H1 (cell line): Measurements from ENCODE around the gene GSTA2. TPM values are rescaled to one million over a fixed set of nuclear protein-coding genes. Genes with fewer than 3 reads are reported as not detected.

Experiments used
- BCL11A ChIP-seq, 2 experiments: IDR thresholded peaks; one replicate each; pipeline ENCODE4 v1.6.1; 2011; ENCODE audit warnings: low read depth in 2 of 2, low read length in 2 of 2, mild to moderate bottlenecking in 2 of 2
- CTBP2 ChIP-seq: IDR thresholded peaks from 2 replicates; pipeline ENCODE4 v1.7.0; 2011; ENCODE audit warnings: borderline replicate concordance, mild to moderate bottlenecking, moderate library complexity, mixed read lengths, low read length; ENCODE audit not compliant: insufficient read depth, insufficient read length
- HDAC2 ChIP-seq, 2 experiments: fragments of 300-600 bp in 1 of 2; sonication (generic) in 1 of 2; IDR thresholded peaks; 2 replicates each; pipeline ENCODE4 v1.6.1; 2011 to 2012; ENCODE audit warnings: low read depth in 2 of 2, low read length in 2 of 2, mild to moderate bottlenecking in 2 of 2, moderate library complexity in 2 of 2, borderline replicate concordance in 1 of 2, inconsistent platforms in 1 of 2
- POLR2A ChIP-seq, 2 experiments: IDR thresholded peaks; 1 replicate in 1 of 2; 2 replicates in 1 of 2; pipeline ENCODE4 v1.6.1; 2011; ENCODE audit warnings: low read depth in 2 of 2, low read length in 2 of 2, mild to moderate bottlenecking in 2 of 2; ENCODE audit errors: control extremely low read depth in 1 of 2
- RAD21 ChIP-seq, 2 experiments: IDR thresholded peaks in 1 of 2; conservative IDR thresholded peaks in 1 of 2; 2 replicates each; pipeline ENCODE4 v1.6.1; 2011; ENCODE audit warnings: low read depth in 2 of 2, low read length in 2 of 2, improper control_type of control experiment in 1 of 2, inconsistent platforms in 1 of 2, mild to moderate bottlenecking in 1 of 2, moderate library complexity in 1 of 2
- RNF2 ChIP-seq: fragments of 200-900, 300-1000 bp; sonication (generic); IDR thresholded peaks from 2 replicates; pipeline ENCODE4 v1.7.1; 2016; ENCODE audit warnings: borderline replicate concordance, low read depth, mild to moderate bottlenecking, antibody characterized with exemption, low read length; ENCODE audit not compliant: poor library complexity, severe bottlenecking; ENCODE audit errors: missing control alignments
- SIRT6 ChIP-seq: IDR thresholded peaks from one replicate; pipeline ENCODE4 v1.7.1; 2012; ENCODE audit warnings: low read length, inconsistent platforms
- SP2 ChIP-seq: IDR thresholded peaks from 2 replicates; pipeline ENCODE4 v1.6.1; 2012; ENCODE audit warnings: mild to moderate bottlenecking, low read length, inconsistent platforms
- polyA plus RNA-seq, 7 experiments: library from polyadenylated mRNA; depleted of rRNA in 3 of 7; stranded (reverse) in 5 of 7; unstranded in 2 of 7; fragments of >200 nt in 5 of 7; fragments of 200-250 nt in 2 of 7; gene quantifications; 1 replicate in 5 of 7; 2 replicates in 1 of 7; 4 replicates in 1 of 7; pipeline versions ENCODE4 v1.2.1 to v1.2.3, GENCODE V29; 2011 to 2013; ENCODE audit warnings: missing spikeins in 2 of 7, mixed read lengths in 2 of 7
- total RNA-seq: library from RNA; stranded (reverse); fragmentation: NEBNext Ultra II Directional; extraction: Animal tissue kit (Norgen Biotek cat#: 25700); gene quantifications from 2 replicates; pipeline ENCODE4 v1.2.1, GENCODE V29; 2021

GSTA2 gene
- total and polyA plus RNA-seq, 2 of the 8 experiments (the other 6 are each of a cell fraction or from before 2014, with no cell fraction given): 0.05 TPM; not detected in 1

- no peak for TF ChIP-seq BCL11A (IDR thresholded peaks at IDR 0.05; ENCODE audit: low read depth in 2 of 2, low read length in 2 of 2)
- no peak for TF ChIP-seq SIRT6
- no peak for TF ChIP-seq RAD21 (IDR thresholded peaks at IDR 0.05 in 1 of 2, conservative IDR thresholded peaks at IDR 0.05 in 1 of 2; ENCODE audit: low read depth in 2 of 2, low read length in 2 of 2)
- no peak for TF ChIP-seq POLR2A (IDR thresholded peaks at IDR 0.05; ENCODE audit: control extremely low read depth in 1 of 2, low read depth in 2 of 2, low read length in 2 of 2)
- TF ChIP-seq HDAC2 (IDR thresholded peaks at IDR 0.05; ENCODE audit: borderline replicate concordance in 1 of 2, low read depth in 2 of 2, low read length in 2 of 2): no peak
- TF ChIP-seq CTBP2: no peak
- TF ChIP-seq SP2: no peak
- no peak for TF ChIP-seq RNF2
Observed at GRCh38 chr6:52727908-52728307, 35.4 kb downstream of the GSTA2 start (continued).
